PC-3 (cell line): Measurements from ENCODE around the gene CASZ1. TPM values are rescaled to one million over a fixed set of nuclear protein-coding genes. Genes with fewer than 3 reads are reported as not detected.

ENCODE experiments used
- ATAC-seq: fragments of 200-7000 bp; cut with Tn5 transposase; 2 replicates; pipeline ENCODE4 v1.9.1; 2020; ENCODE audit warnings: mild to moderate bottlenecking, moderate library complexity
- BruUV-seq: library from RNA; stranded (reverse); fragments of 400-500 nt; replicated peaks from 2 replicates; lab custom pipeline; 2021; lab: Mats Ljungman, UMichigan
- CTCF ChIA-PET: fragments of 300-600 bp; sonication (Branson Sonifier 250); formaldehyde crosslinking; loops from one replicate; lab custom pipeline; 2022; ENCODE audit warnings: antibody characterized with exemption; lab: Charles Lee
- POLR2A ChIA-PET: fragments of 300-600 bp; sonication (Branson Sonifier 250); formaldehyde crosslinking; loops from one replicate; lab custom pipeline; 2022; ENCODE audit warnings: antibody characterized with exemption; ENCODE audit not compliant: unreplicated experiment; lab: Charles Lee
- DNase-seq: peaks from one replicate; pipeline ENCODE4 v3.0.0-alpha.2; 2015
- H2AFZ ChIP-seq: fragments of 300-600 bp; sonication (generic); 2 replicates; pipeline ENCODE4 v1.6.0; 2016; ENCODE audit warnings: antibody characterized with exemption, low read length
- H3F3A ChIP-seq: fragments of 300-600 bp; sonication (generic); one replicate; pipeline ENCODE4 v1.6.0; 2017; ENCODE audit warnings: antibody characterized with exemption, low read length, control low read depth, mild to moderate bottlenecking; ENCODE audit not compliant: unreplicated experiment
- H3K27ac ChIP-seq: fragments of 300-600 bp; sonication (generic); 2 replicates; pipeline ENCODE4 v1.5.1; 2016; ENCODE audit warnings: mild to moderate bottlenecking, low read length
- H3K27me3 ChIP-seq: fragments of 300-600 bp; sonication (generic); 2 replicates; pipeline ENCODE4 v1.6.1; 2016; ENCODE audit warnings: low read length, mixed read lengths
- H3K36me3 ChIP-seq: fragments of 300-600 bp; sonication (generic); 2 replicates; pipeline ENCODE4 v1.6.1; 2016; ENCODE audit warnings: low read depth, mixed run types, low read length, mixed read lengths
- H3K4me1 ChIP-seq: fragments of 300-600 bp; sonication (generic); 2 replicates; pipeline ENCODE4 v1.5.1; 2016; ENCODE audit warnings: low read length; ENCODE audit not compliant: insufficient read depth
- H3K4me2 ChIP-seq: fragments of 300-600 bp; sonication (generic); 2 replicates; pipeline ENCODE4 v1.6.0; 2016; ENCODE audit warnings: low read length
- H3K4me3 ChIP-seq: fragments of 300-600 bp; sonication (generic); 2 replicates; pipeline ENCODE4 v1.5.1; 2016; ENCODE audit warnings: mild to moderate bottlenecking, low read length, mixed read lengths
- H3K79me2 ChIP-seq: fragments of 300-600 bp; sonication (generic); 2 replicates; pipeline ENCODE4 v1.6.1; 2017; ENCODE audit warnings: low read length, mixed read lengths
- H3K9ac ChIP-seq: fragments of 300-600 bp; sonication (generic); 2 replicates; pipeline ENCODE4 v1.6.0; 2016; ENCODE audit warnings: mild to moderate bottlenecking, low read length
- H3K9me2 ChIP-seq: fragments of 300-600 bp; sonication (generic); replicated peaks from 2 replicates; pipeline ENCODE4 v1.6.1; 2016; ENCODE audit warnings: mixed run types, low read length, mixed read lengths
- H3K9me3 ChIP-seq: fragments of 300-600 bp; sonication (generic); 2 replicates; pipeline ENCODE4 v1.6.1; 2016; ENCODE audit warnings: low read length, mixed read lengths
- H4K20me1 ChIP-seq: fragments of 300-600 bp; sonication (generic); 2 replicates; pipeline ENCODE4 v1.6.1; 2016; ENCODE audit warnings: low read length, mixed read lengths
- EZH2 ChIP-seq: fragments of 300-600 bp; sonication (generic); IDR thresholded peaks from one replicate; pipeline ENCODE4 v1.6.1; 2017; ENCODE audit warnings: antibody characterized with exemption, mild to moderate bottlenecking, low read length; ENCODE audit not compliant: unreplicated experiment
- EZH2phosphoT487 ChIP-seq: fragments of 300-600 bp; sonication (generic); IDR thresholded peaks from 2 replicates; pipeline ENCODE4 v1.6.1; 2018; ENCODE audit warnings: mild to moderate bottlenecking, antibody characterized with exemption, low read length, borderline replicate concordance
- intact Hi-C: fragments of 100-400 bp; cut with micrococcal nuclease; formaldehyde crosslinking; loops from 2 replicates; pipeline ENCODE4 v1.9.0; 2023
- total RNA-seq: library from RNA; depleted of rRNA; stranded (reverse); fragments of >200 nt; gene quantifications from 2 replicates; pipeline ENCODE4 v1.2.3, GENCODE V29; 2014
- TF ChIP-seq, protein P1 (sequence below): fragments of 300-600 bp; sonication (generic); conservative IDR thresholded peaks from 2 replicates; pipeline ENCODE4 v1.5.1; 2017; ENCODE audit warnings: antibody characterized with exemption, low read depth, mild to moderate bottlenecking, low read length

CASZ1 gene
- total RNA-seq, 1 experiment from 2014 or later = 12.8 TPM

DNA sequence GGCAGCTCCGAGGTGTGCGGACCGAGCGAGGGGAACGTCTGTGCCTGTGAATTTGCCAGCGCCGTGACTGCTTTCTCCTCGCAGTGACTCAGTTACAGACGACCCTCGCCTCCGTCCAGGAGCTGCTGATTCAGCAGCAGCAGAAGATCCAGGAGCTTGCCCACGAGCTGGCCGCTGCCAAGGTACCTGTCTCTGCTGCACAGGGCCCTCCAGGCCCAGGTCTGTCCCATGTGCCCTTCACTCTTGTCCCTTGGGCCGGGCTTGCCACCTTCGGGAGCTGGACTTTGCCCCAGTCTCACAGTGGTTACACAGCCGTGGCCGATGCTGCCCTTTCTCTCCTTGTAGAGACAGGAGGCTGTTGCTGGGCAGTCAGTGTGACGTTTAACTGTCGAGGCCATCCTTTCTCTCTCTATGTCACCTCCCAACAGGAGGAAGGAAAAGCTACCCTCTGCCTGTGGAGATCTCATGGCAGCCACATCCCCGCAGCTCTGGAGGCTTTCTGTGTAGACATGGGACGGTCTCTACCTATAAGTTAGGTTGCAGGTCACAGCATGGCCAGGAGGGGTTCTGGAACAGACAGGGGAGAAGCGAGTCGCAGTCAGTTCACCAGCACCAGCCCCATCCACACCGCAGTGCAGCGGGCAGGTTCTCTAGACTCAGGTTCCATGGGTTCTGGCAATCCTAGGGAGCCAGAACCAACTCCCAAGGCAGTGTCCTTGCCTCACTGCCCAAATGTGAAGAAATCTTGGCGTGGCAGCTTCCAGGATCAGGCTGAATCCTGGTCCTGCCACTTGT is 172.0 kb downstream of the CASZ1 start:
- ChIA-PET CTCF (no interaction called here), POLR2A (no interaction called here)
- Histone ChIP-seq H3K9ac (no peak overlapping the region), H3K27ac (no peak overlapping the region), H3K9me3 (no peaks in the 10 kb centered on the region), H3K27me3 (no peaks in the 10 kb centered on the region), H3K4me2 (no peak overlapping the region), H3K79me2 (no peaks in the 10 kb centered on the region), H4K20me1 (no peaks in the 10 kb centered on the region), H2AFZ (no peak overlapping the region), H3K9me2 (no peaks in the 10 kb centered on the region), H3F3A (no peaks in the 10 kb centered on the region), H3K4me3 (no peak overlapping the region), H3K36me3 (no peaks in the 10 kb centered on the region), H3K4me1 (no peaks in the 10 kb centered on the region)
- ATAC-seq (no peak), DNase-seq (no peak)
- TF ChIP-seq, protein P1, sequence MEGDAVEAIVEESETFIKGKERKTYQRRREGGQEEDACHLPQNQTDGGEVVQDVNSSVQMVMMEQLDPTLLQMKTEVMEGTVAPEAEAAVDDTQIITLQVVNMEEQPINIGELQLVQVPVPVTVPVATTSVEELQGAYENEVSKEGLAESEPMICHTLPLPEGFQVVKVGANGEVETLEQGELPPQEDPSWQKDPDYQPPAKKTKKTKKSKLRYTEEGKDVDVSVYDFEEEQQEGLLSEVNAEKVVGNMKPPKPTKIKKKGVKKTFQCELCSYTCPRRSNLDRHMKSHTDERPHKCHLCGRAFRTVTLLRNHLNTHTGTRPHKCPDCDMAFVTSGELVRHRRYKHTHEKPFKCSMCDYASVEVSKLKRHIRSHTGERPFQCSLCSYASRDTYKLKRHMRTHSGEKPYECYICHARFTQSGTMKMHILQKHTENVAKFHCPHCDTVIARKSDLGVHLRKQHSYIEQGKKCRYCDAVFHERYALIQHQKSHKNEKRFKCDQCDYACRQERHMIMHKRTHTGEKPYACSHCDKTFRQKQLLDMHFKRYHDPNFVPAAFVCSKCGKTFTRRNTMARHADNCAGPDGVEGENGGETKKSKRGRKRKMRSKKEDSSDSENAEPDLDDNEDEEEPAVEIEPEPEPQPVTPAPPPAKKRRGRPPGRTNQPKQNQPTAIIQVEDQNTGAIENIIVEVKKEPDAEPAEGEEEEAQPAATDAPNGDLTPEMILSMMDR = no peak
- TF ChIP-seq EZH2 (no peak), EZH2phosphoT487 (no peak)
- no TSS peak for BruUV-seq
- intact Hi-C loops = no loop called here

DNA sequence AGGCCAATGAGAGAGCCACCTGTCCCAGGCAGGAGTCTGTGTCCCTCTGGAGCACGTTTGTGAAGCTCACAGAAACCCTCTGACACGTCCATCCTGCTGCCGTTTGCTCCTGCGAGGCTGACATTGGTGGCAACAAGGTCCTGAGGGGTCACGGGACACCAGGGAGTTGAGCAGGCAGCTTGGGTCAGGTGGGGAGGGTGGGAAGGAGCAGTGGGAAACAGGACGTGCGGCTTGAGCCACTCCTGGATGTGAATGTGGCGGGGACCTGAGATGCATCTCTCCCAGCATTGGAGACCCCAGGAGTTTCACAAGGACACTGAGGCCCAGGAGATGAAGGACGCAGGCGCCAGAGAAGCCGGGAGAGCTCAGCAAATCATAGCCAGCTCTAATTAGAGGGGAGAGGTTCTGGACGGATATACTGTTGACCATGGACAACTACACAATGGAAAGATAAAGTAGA is 172.7 kb downstream of the CASZ1 start:
- ATAC-seq = no peak
- Histone ChIP-seq H3K4me3 (no peak overlapping the region), H3K4me1 (no peaks in the 10 kb centered on the region), H3K36me3 (no peaks in the 10 kb centered on the region), H2AFZ (no peak overlapping the region), H3K9ac (no peak overlapping the region), H3K79me2 (no peaks in the 10 kb centered on the region), H3K4me2 (no peak overlapping the region), H3K27me3 (no peaks in the 10 kb centered on the region), H4K20me1 (no peaks in the 10 kb centered on the region), H3K9me3 (no peaks in the 10 kb centered on the region), H3F3A (no peaks in the 10 kb centered on the region), H3K9me2 (no peaks in the 10 kb centered on the region), H3K27ac (no peak overlapping the region)
- CTCF ChIA-PET = interaction anchor here (0.6 kb wide), 1 partner anchor 107 kb away, joined by 7 read pairs; no protein-coding TSS in a partner anchor
- intact Hi-C loops = no loop called here
- no peak for TF ChIP-seq EZH2
- no peak for TF ChIP-seq EZH2phosphoT487
- TF ChIP-seq, protein P1 = no peak
- no peak for DNase-seq
- POLR2A ChIA-PET = no interaction called here
- BruUV-seq = no TSS peak
